HepG2 (cell line): ENCODE data around the gene INTS1. TPM values are rescaled to one million over a fixed set of nuclear protein-coding genes. Genes with fewer than 3 reads are reported as not detected.

Source experiments
- ATAC-seq: fragments of 200-7000 bp; cut with Tn5 transposase; 3 replicates; pipeline ENCODE4 v1.9.1; 2020; ENCODE audit warnings: mild to moderate bottlenecking, moderate library complexity
- BruUV-seq: library from RNA; stranded (reverse); fragments of 400-500 nt; replicated peaks from 2 replicates; lab custom pipeline; 2021; lab: Mats Ljungman, UMichigan
- CTCF ChIA-PET: fragments of 300-600 bp; formaldehyde crosslinking; extraction: SDS; loops from one replicate; lab custom pipeline; 2021; ENCODE audit warnings: low total read pairs, inconsistent platforms, low intra/inter-chr PET ratio; lab: Yijun Ruan, JAX
- POLR2A ChIA-PET: fragments of 350-600 bp; sonication (Branson Sonifier 250); formaldehyde crosslinking; loops from one replicate; lab custom pipeline; 2020; ENCODE audit warnings: antibody characterized with exemption, inconsistent platforms; lab: Yijun Ruan, JAX
- DNase-seq: peaks from one replicate; pipeline ENCODE4 v3.0.0-alpha.2; 2015; ENCODE audit warnings: low spot score
- FAIRE-seq: peaks from 3 replicates; lab custom pipeline; 2011; peaks lifted over from hg19 to GRCh38; lab: Jason Lieb, UNC
- H2AFZ ChIP-seq: one replicate; pipeline ENCODE4 v1.6.1; 2011; ENCODE audit warnings: low read length, inconsistent platforms
- H3K27ac ChIP-seq: fragments of 300-600 bp; 3 replicates; pipeline ENCODE4 v1.8.0; 2011; ENCODE audit warnings: mixed run types, mild to moderate bottlenecking, mixed read lengths, low read length, inconsistent platforms; ENCODE audit not compliant: insufficient read depth; ENCODE audit errors: extremely low read length
- H3K27me3 ChIP-seq, 2 experiments: fragments of 200-600 bp in 1 of 2; 2 replicates in 1 of 2; 3 replicates in 1 of 2; pipeline versions ENCODE4 v1.6.0 to v1.8.0; 2011; ENCODE audit warnings: low read length in 2 of 2, mild to moderate bottlenecking in 2 of 2, moderate library complexity in 2 of 2, inconsistent platforms in 1 of 2; ENCODE audit not compliant: insufficient read depth in 2 of 2, control insufficient read depth in 1 of 2
- H3K36me3 ChIP-seq, 2 experiments: fragments of 200-600 bp in 1 of 2; replicated peaks in 1 of 2; 2 replicates in 1 of 2; 3 replicates in 1 of 2; pipeline versions ENCODE4 v1.5.1 to v1.8.0; 2011; ENCODE audit warnings: low read length in 2 of 2, inconsistent platforms in 1 of 2; ENCODE audit not compliant: insufficient read depth in 2 of 2, control insufficient read depth in 1 of 2
- H3K4me1 ChIP-seq: 2 replicates; pipeline ENCODE4 v1.5.1; 2012; ENCODE audit warnings: low read length, inconsistent platforms; ENCODE audit not compliant: insufficient read depth
- H3K4me2 ChIP-seq: 2 replicates; pipeline ENCODE4 v1.6.0; 2011; ENCODE audit warnings: low read depth, low read length, inconsistent platforms
- H3K4me3 ChIP-seq, 3 experiments: fragments of 200-600 bp in 1 of 3; sonication (generic), shearing (Covaris generic) in 1 of 3; replicated peaks in 1 of 3; 2 replicates each; pipeline ENCODE4 v1.5.1; 2011 to 2016; ENCODE audit warnings: low read length in 3 of 3, inconsistent platforms in 2 of 3, low read depth in 2 of 3, mild to moderate bottlenecking in 2 of 3, control low read depth in 1 of 3, mixed read lengths in 1 of 3; ENCODE audit not compliant: insufficient read depth in 1 of 3
- H3K79me2 ChIP-seq: one replicate; pipeline ENCODE4 v1.6.1; 2011; ENCODE audit warnings: low read length, inconsistent platforms; ENCODE audit not compliant: insufficient read depth
- H3K9ac ChIP-seq: 2 replicates; pipeline ENCODE4 v1.6.0; 2011; ENCODE audit warnings: mild to moderate bottlenecking, low read depth, low read length, inconsistent platforms; ENCODE audit not compliant: insufficient read depth
- H3K9me3 ChIP-seq: 2 replicates; pipeline ENCODE4 v1.5.1; 2012; ENCODE audit warnings: mild to moderate bottlenecking, low read length
- H4K20me1 ChIP-seq: 2 replicates; pipeline ENCODE4 v1.6.0; 2011; ENCODE audit warnings: inconsistent platforms, mild to moderate bottlenecking, low read length, moderate library complexity; ENCODE audit not compliant: insufficient read depth
- AGO2 ChIP-seq: fragments of 200-400 bp; formaldehyde crosslinking; optimal IDR thresholded peaks from 2 replicates; pipeline ENCODE3; 2017; ENCODE audit warnings: mild to moderate bottlenecking, low read depth, low read length, moderate library complexity
- REL ChIP-seq: sonication (generic); formaldehyde crosslinking; conservative IDR thresholded peaks from 2 replicates; pipeline ENCODE4 v1.8.0; 2022; ENCODE audit warnings: mild to moderate bottlenecking, missing genetic modification reagents, moderate library complexity
- SNAPC2 ChIP-seq: sonication (generic); formaldehyde crosslinking; IDR thresholded peaks from 2 replicates; pipeline ENCODE4 v1.8.1; 2022; ENCODE audit warnings: mild to moderate bottlenecking, missing genetic modification reagents
- ZBTB7B ChIP-seq: sonication (generic); formaldehyde crosslinking; IDR thresholded peaks from 2 replicates; pipeline ENCODE4 v1.4.0; 2020; ENCODE audit warnings: missing genetic modification reagents
- ZNF609 ChIP-seq: sonication (generic); formaldehyde crosslinking; IDR thresholded peaks from 2 replicates; pipeline ENCODE4 v1.4.0; 2020; ENCODE audit warnings: mild to moderate bottlenecking, missing genetic modification reagents, borderline replicate concordance
- WGBS: methylation state at CpG from one replicate; pipeline ENCODE4 v1.1.6; 2017; ENCODE audit warnings: low lambda C conversion rate; 5-methylcytosine and 5-hydroxymethylcytosine counted together
- in situ Hi-C: cut with HindIII; loops from 2 replicates; pipeline ENCODE4 v1.10.0; 2017; ENCODE audit warnings: low pct_unique_long_range_greater_than_20kb; ENCODE audit not compliant: extremely low pct_ligation_motif_present
- intact Hi-C: fragments of 100-400 bp; cut with micrococcal nuclease; formaldehyde crosslinking; loops from one replicate; pipeline ENCODE4 v1.10.0; 2022; ENCODE audit not compliant: unreplicated experiment
- polyA plus RNA-seq, 8 experiments: library from polyadenylated mRNA; depleted of rRNA in 3 of 8; stranded (reverse) in 7 of 8; unstranded in 1 of 8; fragments of >200 nt; fragmentation: Illumina TruSeq in 4 of 8; extraction: Trizol in 4 of 8; gene quantifications; 2 replicates each; pipeline versions ENCODE4 v1.2.1 to v1.2.3, GENCODE V29; 2011 to 2016; ENCODE audit warnings: low read depth in 4 of 8, missing spikeins in 1 of 8, mixed read lengths in 1 of 8; ENCODE audit not compliant: insufficient read depth in 1 of 8
- total RNA-seq, 5 experiments: library from RNA; depleted of rRNA; stranded (reverse); fragments of >200 nt; fragmentation: Illumina TruSeq; extraction: Trizol; gene quantifications; 2 replicates each; pipeline ENCODE4 v1.2.3, GENCODE V29; 2016; ENCODE audit warnings: low read depth in 1 of 5

INTS1 gene
- total and polyA plus RNA-seq, 2 of the 13 experiments (the other 11 are each of a cell fraction or from before 2014, with no cell fraction given), result 13.7 to 29.0 TPM

GRCh38 chr7:1552200-1552599 lies 48.0 kb upstream of the INTS1 start (continued):
- TF ChIP-seq SNAPC2 (CRISPR knock-in tag), result no peak

- no peak for FAIRE-seq
- no peak for DNase-seq
- intact Hi-C loops, result no loop called here
Measured at GRCh38 chr7:1550846-1551155, 46.6 kb upstream of the INTS1 start.

More at GRCh38 chr7:1550846-1551155, 46.6 kb upstream of the INTS1 start:
- H3K27ac ChIP-seq, result no peak overlapping the region
- 97% methylated on average over 14 of the region's 17 CpGs for WGBS
- H3K4me2 ChIP-seq, result no peak overlapping the region
- no peak overlapping the region for H2AFZ ChIP-seq
- ChIA-PET POLR2A (no interaction called here), CTCF (no interaction called here)
- H3K9me3 ChIP-seq, result no peaks in the 10 kb centered on the region
- no TSS peak for BruUV-seq
- no peak for ATAC-seq
- H3K4me3 ChIP-seq, result no peak overlapping the region
- H3K36me3 ChIP-seq, result peaks cover 5 to 10% of the 10 kb centered on the region in 2 experiments; a peak in 4 of 5 replicates
- H3K9ac ChIP-seq, result no peak overlapping the region
- in situ Hi-C loops, result no loop called here
- H3K27me3 ChIP-seq, result no peaks in the 10 kb centered on the region
- peaks cover 21% of the 10 kb centered on the region for H3K4me1 ChIP-seq
- no peaks in the 10 kb centered on the region for H4K20me1 ChIP-seq
- TF ChIP-seq REL (CRISPR knock-in tag), result no peak
- no peak for TF ChIP-seq ZBTB7B (CRISPR knock-in tag)
- no peak for TF ChIP-seq ZNF609
- TF ChIP-seq AGO2, result peak; percentile 19
- TF ChIP-seq, all 625 proteins: peak for 1
- no peaks in the 10 kb centered on the region for H3K79me2 ChIP-seq
